Measurements from ENCODE around the gene PPIL6.

Gene PPIL6

GRCh38 chr6:109449064-109449794 lies 8.8 kb upstream of the PPIL6 start:
- DNase-seq (ENCODE audit: low read depth in 2 of 2): no peak

GRCh38 chr6:109448615-109449014 lies 8.2 kb upstream of the PPIL6 start:
- no peak for DNase-seq (ENCODE audit: low read depth in 2 of 2)

- no peak for DNase-seq (ENCODE audit: low read depth in 2 of 2)
These were observed 7.6 kb upstream of the PPIL6 start for GRCh38 chr6:109447878-109448555.

- DNase-seq (ENCODE audit: low read depth in 2 of 2): no peak
These were observed 6.7 kb upstream of the PPIL6 start for GRCh38 chr6:109447087-109447486.

- no peak for DNase-seq (ENCODE audit: low read depth in 2 of 2)
These were observed 6.1 kb upstream of the PPIL6 start for GRCh38 chr6:109446541-109446940.

GRCh38 chr6:109446072-109446471 lies 5.6 kb upstream of the PPIL6 start:
- no peak for DNase-seq (ENCODE audit: low read depth in 2 of 2)

GRCh38 chr6:109445382-109445781 lies 5.0 kb upstream of the PPIL6 start:
- DNase-seq (ENCODE audit: low read depth in 2 of 2): no peak

- DNase-seq (ENCODE audit: low read depth in 2 of 2): no peak
These were observed 3.1 kb upstream of the PPIL6 start for GRCh38 chr6:109443425-109443950.

GRCh38 chr6:109442393-109442924 lies 2.0 kb upstream of the PPIL6 start:
- no peak for DNase-seq (ENCODE audit: low read depth in 2 of 2)

GRCh38 chr6:109441069-109441816 lies 815 bp upstream of the PPIL6 start:
- DNase-seq (ENCODE audit: low read depth in 2 of 2): no peak

GRCh38 chr6:109436041-109436440 lies 4.4 kb downstream of the PPIL6 start:
- DNase-seq (ENCODE audit: low read depth in 2 of 2): no peak

GRCh38 chr6:109434456-109434855 lies 6.0 kb downstream of the PPIL6 start:
- no peak for DNase-seq (ENCODE audit: low read depth in 2 of 2)

- no peak for DNase-seq (ENCODE audit: low read depth in 2 of 2)
These were observed 10.9 kb downstream of the PPIL6 start for GRCh38 chr6:109429496-109429895.

- no peak for DNase-seq (ENCODE audit: low read depth in 2 of 2)
These were observed 11.4 kb downstream of the PPIL6 start for GRCh38 chr6:109428889-109429477.

GRCh38 chr6:109424946-109425345 lies 15.5 kb downstream of the PPIL6 start:
- DNase-seq (ENCODE audit: low read depth in 2 of 2): no peak

- no peak for DNase-seq (ENCODE audit: low read depth in 2 of 2)
These were observed 19.2 kb downstream of the PPIL6 start for GRCh38 chr6:109421184-109421583.

- no peak for DNase-seq (ENCODE audit: low read depth in 2 of 2)
These were observed 19.7 kb downstream of the PPIL6 start for GRCh38 chr6:109420751-109421150.

- no peak for DNase-seq (ENCODE audit: low read depth in 2 of 2)
These were observed 22.8 kb downstream of the PPIL6 start for GRCh38 chr6:109417646-109418045.

- no peak for DNase-seq (ENCODE audit: low read depth in 2 of 2)
These were observed 29.4 kb downstream of the PPIL6 start for GRCh38 chr6:109411034-109411433.

- no peak for DNase-seq (ENCODE audit: low read depth in 2 of 2)
These were observed 34.2 kb downstream of the PPIL6 start for GRCh38 chr6:109406196-109406595.

GRCh38 chr6:109397020-109397419 lies 43.4 kb downstream of the PPIL6 start:
- no peak for DNase-seq (ENCODE audit: low read depth in 2 of 2)

Measured in stimulated activated CD4-positive, alpha-beta T cell treated with anti-CD3 and anti-CD28 coated beads, Interleukin-4, amount 100 ng/mL, for 48 hours (primary cell).